Esophagus muscularis mucosa (tissue), 4 donors: Measurements from ENCODE around the gene TFF1. TPM values are rescaled to one million over a fixed set of nuclear protein-coding genes. Genes with fewer than 3 reads are reported as not detected.

Source experiments
- DNase-seq: peaks from one replicate; pipeline ENCODE4 v3.0.0-alpha.2; 2017; ENCODE audit errors: extremely low spot score
- H3K27ac ChIP-seq, 4 donors: fragments of 200-600 bp; sonication (generic); replicated peaks in 1 of 4; 1 replicate in 3 of 4; 2 replicates in 1 of 4; pipeline ENCODE4 v1.5.1; 2016 to 2019; ENCODE audit warnings: mild to moderate bottlenecking in 1 of 4
- H3K27me3 ChIP-seq, 4 donors: fragments of 200-600 bp; sonication (generic); one replicate each; pipeline versions ENCODE4 v1.5.1 to v1.6.0; 2016 to 2019
- H3K36me3 ChIP-seq, 4 donors: fragments of 200-600 bp; sonication (generic); one replicate each; pipeline ENCODE4 v1.5.1; 2016 to 2019
- H3K4me1 ChIP-seq, 4 donors: fragments of 200-600 bp; sonication (generic); one replicate each; pipeline ENCODE4 v1.5.1; 2016 to 2019
- H3K4me3 ChIP-seq, 4 donors: fragments of 200-600 bp; sonication (generic); 1 replicate in 2 of 4; 2 replicates in 2 of 4; pipeline ENCODE4 v1.5.1; 2016 to 2019; ENCODE audit warnings: mild to moderate bottlenecking in 4 of 4, moderate library complexity in 1 of 4
- H3K9me3 ChIP-seq, 4 donors: fragments of 200-600 bp; sonication (generic); 1 replicate in 3 of 4; 2 replicates in 1 of 4; pipeline ENCODE4 v1.5.1; 2016 to 2019
- CTCF ChIP-seq, 3 experiments: fragments of 200-600 bp in 2 of 3; fragments of 450-650 bp in 1 of 3; sonication (generic) in 2 of 3; IDR thresholded peaks; one replicate each; pipeline ENCODE4 v1.5.1; 2017 to 2019; ENCODE audit warnings: antibody characterized with exemption in 3 of 3, mild to moderate bottlenecking in 2 of 3, moderate library complexity in 1 of 3
- EP300 ChIP-seq: sonication (generic); formaldehyde crosslinking; IDR thresholded peaks from one replicate; pipeline ENCODE4 v1.6.1; 2017; ENCODE audit warnings: antibody characterized with exemption
- POLR2A ChIP-seq: fragments of 450-650 bp; IDR thresholded peaks from one replicate; pipeline ENCODE4 v1.6.1; 2017; ENCODE audit warnings: antibody characterized with exemption, moderate library complexity, mild to moderate bottlenecking, low read depth
- POLR2AphosphoS5 ChIP-seq, 2 donors: sonication (generic); formaldehyde crosslinking; IDR thresholded peaks; one replicate each; pipeline ENCODE4 v1.6.1; 2017; ENCODE audit warnings: antibody characterized with exemption in 2 of 2
- WGBS: methylation state at CpG from one replicate; pipeline ENCODE4 v1.1.5; 2018; 5-methylcytosine and 5-hydroxymethylcytosine counted together
- intact Hi-C: fragments of 100-400 bp; cut with DNase I; formaldehyde crosslinking; loops from one replicate; pipeline ENCODE4 v1.15.1; 2023
- total RNA-seq, 4 donors: library from RNA; depleted of rRNA; stranded (reverse); fragments of >200 nt; gene quantifications; one replicate each; pipeline versions ENCODE4 v1.1.0 to v1.2.1, GENCODE V29; 2016

Gene TFF1
- total RNA-seq, 4 donors from 2014 or later = not detected

- Histone ChIP-seq H3K27ac (no peak overlapping the region), H3K4me1 (no peaks in the 10 kb centered on the region), H3K9me3 (peaks cover 0 to 12% (median 6%) of the 10 kb centered on the region in 4 donors), H3K27me3 (peaks cover 0 to 23% (median 2%) of the 10 kb centered on the region in 4 donors), H3K36me3 (no peaks in the 10 kb centered on the region), H3K4me3 (no peak overlapping the region)
- TF ChIP-seq POLR2AphosphoS5 (IDR thresholded peaks at IDR 0.05) (no peak), CTCF (IDR thresholded peaks at IDR 0.05) (no peak), POLR2A (no peak), EP300 (no peak)
- WGBS = 90% methylated on average over 4 of the region's 4 CpGs
- no peak for DNase-seq
- intact Hi-C loops = no loop called here
These were observed 35.7 kb downstream of the TFF1 start for GRCh38 chr21:42330380-42331371.

DNA sequence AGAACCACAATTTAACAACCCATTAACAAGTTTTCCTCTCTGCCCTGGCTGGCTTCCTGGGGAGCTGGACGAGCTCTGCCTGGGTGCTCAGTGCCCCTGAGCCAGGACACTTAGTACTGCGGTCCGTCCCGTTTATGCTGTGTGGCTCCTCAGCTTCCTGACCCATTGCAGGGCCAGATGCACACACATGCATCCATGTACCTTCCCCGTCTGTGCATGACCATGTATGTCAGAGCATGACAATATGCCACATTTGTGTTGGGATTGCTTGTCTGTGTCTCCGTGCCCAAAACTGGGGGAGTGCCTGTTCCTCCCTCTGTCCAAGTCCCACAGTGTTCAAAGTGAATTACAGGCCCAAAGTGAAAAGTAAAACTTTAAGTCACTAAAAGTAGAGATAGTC, 41.4 kb downstream of the TFF1 start:
- H3K27me3 ChIP-seq = peaks cover 0 to 15% (median 0%) of the 10 kb centered on the region in 4 donors
- no peak overlapping the region for H3K4me3 ChIP-seq
- H3K36me3 ChIP-seq = no peaks in the 10 kb centered on the region
- no peak for TF ChIP-seq EP300
- no peak for TF ChIP-seq CTCF (IDR thresholded peaks at IDR 0.05)
- no peak for TF ChIP-seq POLR2AphosphoS5 (IDR thresholded peaks at IDR 0.05)
- H3K4me1 ChIP-seq = no peaks in the 10 kb centered on the region
- no peak overlapping the region for H3K27ac ChIP-seq
- no peaks in the 10 kb centered on the region for H3K9me3 ChIP-seq
- intact Hi-C loops = no loop called here
- no peak for DNase-seq
- WGBS = 82% methylated on average over 6 of the region's 6 CpGs

DNA sequence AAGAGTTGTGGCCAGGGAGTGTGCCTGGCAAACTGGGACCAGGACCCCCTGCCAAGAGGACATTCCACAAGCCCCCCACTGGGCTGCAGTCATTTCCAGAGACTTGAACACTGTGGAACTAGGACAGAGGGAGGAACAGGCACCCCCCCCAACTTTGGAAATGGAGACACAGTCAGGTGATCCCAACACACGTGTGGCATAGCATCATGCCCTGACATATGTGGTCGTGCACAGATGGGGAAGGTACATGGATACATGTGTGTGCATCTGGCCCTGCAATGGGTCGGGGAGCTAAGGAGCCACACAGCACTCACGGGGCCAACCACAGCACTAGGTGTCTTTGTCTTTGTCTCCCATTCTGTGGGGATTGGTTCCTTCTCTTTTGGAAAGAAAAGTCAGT, 44.5 kb downstream of the TFF1 start:
- intact Hi-C loops = no loop called here
- Histone ChIP-seq H3K27ac (no peak overlapping the region), H3K36me3 (no peaks in the 10 kb centered on the region), H3K27me3 (peaks cover 0 to 35% (median 0%) of the 10 kb centered on the region in 4 donors), H3K4me1 (no peaks in the 10 kb centered on the region), H3K9me3 (no peaks in the 10 kb centered on the region), H3K4me3 (no peak overlapping the region)
- TF ChIP-seq EP300 = no peak
- no peak for TF ChIP-seq POLR2AphosphoS5 (IDR thresholded peaks at IDR 0.05)
- no peak for TF ChIP-seq CTCF (IDR thresholded peaks at IDR 0.05)
- no peak for TF ChIP-seq POLR2A
- no peak for DNase-seq
- WGBS = 70% methylated on average over 4 of the region's 4 CpGs

DNA sequence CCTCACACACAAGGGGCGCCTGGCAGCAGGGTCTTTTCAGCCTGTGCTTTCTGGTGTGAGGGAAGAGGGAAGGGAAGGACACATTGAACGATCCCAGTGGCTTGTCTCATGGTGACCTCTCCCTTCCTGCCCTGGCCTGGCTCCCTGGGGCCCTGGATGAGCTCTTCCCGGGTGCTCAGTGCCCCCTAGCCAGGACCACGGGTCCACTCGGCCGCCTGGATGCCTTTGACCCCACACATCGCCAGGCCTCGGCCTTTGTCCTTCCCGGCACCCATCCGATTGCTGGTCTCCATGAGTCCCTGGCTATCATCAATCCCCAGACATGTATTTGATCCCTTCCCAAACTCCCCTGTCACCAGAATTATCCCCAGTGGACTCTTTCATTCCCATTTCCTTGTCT, 45.1 kb downstream of the TFF1 start:
- Histone ChIP-seq H3K27ac (no peak overlapping the region), H3K4me3 (no peak overlapping the region)
- intact Hi-C loops = no loop called here

More for the DNA sequence above, 45.1 kb downstream of the TFF1 start:
- TF ChIP-seq CTCF (IDR thresholded peaks at IDR 0.05) (no peak), EP300 (no peak), POLR2A (no peak)
- DNase-seq = no peak
- Histone ChIP-seq H3K36me3 (no peaks in the 10 kb centered on the region), H3K4me1 (no peaks in the 10 kb centered on the region), H3K9me3 (no peaks in the 10 kb centered on the region), H3K27me3 (peaks cover 0 to 36% (median 0%) of the 10 kb centered on the region in 4 donors)
- WGBS = 93% methylated on average over 10 of the region's 10 CpGs
